MCF 10A (cell line): Measurements from ENCODE around the gene FZD1. TPM values are rescaled to one million over a fixed set of nuclear protein-coding genes. Genes with fewer than 3 reads are reported as not detected.
A peak's percentile ranks its signal among the peaks of the same experiment; 100 is the strongest.

ENCODE experiments used
- BruUV-seq: library from RNA; stranded (reverse); fragments of 400-500 nt; replicated peaks from 2 replicates; lab custom pipeline; 2021; lab: Mats Ljungman, UMichigan
- CTCF ChIA-PET: fragments of 300-600 bp; sonication (Branson Sonifier 250); formaldehyde crosslinking; extraction: SDS; loops from one replicate; lab custom pipeline; 2021; ENCODE audit warnings: antibody characterized with exemption, inconsistent platforms; lab: Yijun Ruan, JAX
- POLR2A ChIA-PET: fragments of 300-600, 350-650 bp; sonication (Branson Sonifier 250); formaldehyde crosslinking; extraction: SDS; loops from one replicate; lab custom pipeline; 2020; ENCODE audit warnings: antibody characterized with exemption, inconsistent platforms; lab: Yijun Ruan, JAX
- DNase-seq: peaks from one replicate; pipeline ENCODE4 v3.0.0-alpha.2; 2018; ENCODE audit not compliant: unreplicated experiment
- H3K27ac Mint-ChIP-seq: one replicate; pipeline ENCODE4 v1.8.0; 2022; ENCODE audit warnings: mild to moderate bottlenecking, low read depth, mixed read lengths; ENCODE audit not compliant: unreplicated experiment
- H3K27me3 Mint-ChIP-seq: one replicate; pipeline ENCODE4 v1.8.0; 2022; ENCODE audit warnings: mixed read lengths; ENCODE audit not compliant: insufficient read depth, unreplicated experiment
- H3K36me3 Mint-ChIP-seq: one replicate; pipeline ENCODE4 v1.8.0; 2022; ENCODE audit warnings: mild to moderate bottlenecking, moderate library complexity, mixed read lengths; ENCODE audit not compliant: insufficient read depth, unreplicated experiment
- H3K4me1 Mint-ChIP-seq: one replicate; pipeline ENCODE4 v1.8.0; 2022; ENCODE audit warnings: mixed read lengths; ENCODE audit not compliant: insufficient read depth, unreplicated experiment
- H3K4me3 Mint-ChIP-seq: one replicate; pipeline ENCODE4 v1.8.0; 2022; ENCODE audit warnings: mild to moderate bottlenecking, moderate library complexity, mixed read lengths; ENCODE audit not compliant: unreplicated experiment
- H3K9me3 Mint-ChIP-seq: one replicate; pipeline ENCODE4 v1.8.0; 2022; ENCODE audit warnings: mixed read lengths; ENCODE audit not compliant: unreplicated experiment
- intact Hi-C: fragments of 100-400 bp; cut with micrococcal nuclease; formaldehyde crosslinking; loops from 2 replicates; pipeline ENCODE4 v1.14.1; 2022
- total RNA-seq: library from RNA; stranded (reverse); gene quantifications from 2 replicates; pipeline ENCODE4 v1.2.3, GENCODE V29; 2022
- TF ChIP-seq, protein P1 (sequence below): fragments of 200-600 bp; IDR thresholded peaks from one replicate; pipeline ENCODE4 v1.8.0; 2022; ENCODE audit warnings: antibody characterized with exemption, mild to moderate bottlenecking; ENCODE audit not compliant: unreplicated experiment

FZD1 gene
- total RNA-seq, 1 experiment from 2014 or later = 3.3 TPM

DNA sequence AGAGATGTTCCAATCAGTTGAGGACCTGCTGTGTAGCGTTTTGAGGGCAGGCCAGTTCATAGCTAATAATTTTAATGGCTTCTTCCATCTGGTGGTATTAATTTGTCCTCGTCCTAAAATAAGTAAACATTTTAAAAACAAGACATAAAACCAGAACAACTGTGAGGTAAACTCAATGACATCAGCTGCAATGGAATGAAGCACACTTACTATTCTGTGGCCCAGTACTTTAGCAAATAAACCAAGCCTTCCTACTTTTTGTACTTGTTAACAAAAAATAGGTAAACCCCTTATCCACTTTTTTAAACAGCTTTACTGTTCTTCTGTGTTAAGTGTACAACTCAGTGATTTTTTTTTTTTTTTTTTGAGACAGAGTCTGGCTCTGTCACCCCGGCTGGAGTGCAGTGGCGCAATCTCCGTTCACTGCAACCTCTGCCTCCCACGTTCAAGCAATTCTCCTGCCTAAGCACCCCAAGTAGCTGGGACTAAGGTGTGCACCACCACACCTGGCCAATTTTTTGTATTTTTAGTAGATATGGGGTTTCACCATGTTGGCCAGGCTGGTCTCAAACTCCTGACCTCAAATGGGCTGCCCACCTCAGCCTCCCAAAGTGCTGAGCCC, 28.9 kb upstream of the FZD1 start:
- TF ChIP-seq, protein P1, sequence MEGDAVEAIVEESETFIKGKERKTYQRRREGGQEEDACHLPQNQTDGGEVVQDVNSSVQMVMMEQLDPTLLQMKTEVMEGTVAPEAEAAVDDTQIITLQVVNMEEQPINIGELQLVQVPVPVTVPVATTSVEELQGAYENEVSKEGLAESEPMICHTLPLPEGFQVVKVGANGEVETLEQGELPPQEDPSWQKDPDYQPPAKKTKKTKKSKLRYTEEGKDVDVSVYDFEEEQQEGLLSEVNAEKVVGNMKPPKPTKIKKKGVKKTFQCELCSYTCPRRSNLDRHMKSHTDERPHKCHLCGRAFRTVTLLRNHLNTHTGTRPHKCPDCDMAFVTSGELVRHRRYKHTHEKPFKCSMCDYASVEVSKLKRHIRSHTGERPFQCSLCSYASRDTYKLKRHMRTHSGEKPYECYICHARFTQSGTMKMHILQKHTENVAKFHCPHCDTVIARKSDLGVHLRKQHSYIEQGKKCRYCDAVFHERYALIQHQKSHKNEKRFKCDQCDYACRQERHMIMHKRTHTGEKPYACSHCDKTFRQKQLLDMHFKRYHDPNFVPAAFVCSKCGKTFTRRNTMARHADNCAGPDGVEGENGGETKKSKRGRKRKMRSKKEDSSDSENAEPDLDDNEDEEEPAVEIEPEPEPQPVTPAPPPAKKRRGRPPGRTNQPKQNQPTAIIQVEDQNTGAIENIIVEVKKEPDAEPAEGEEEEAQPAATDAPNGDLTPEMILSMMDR = no peak
- ChIA-PET CTCF (no interaction called here), POLR2A (interaction anchor here (0.5 kb wide), 1 partner anchor 432 kb away, joined by 3 read pairs; no protein-coding TSS in a partner anchor)
- no TSS peak for BruUV-seq
- Mint-ChIP-seq H3K27ac (no peak overlapping the region), H3K9me3 (no peaks in the 10 kb centered on the region), H3K27me3 (no peaks in the 10 kb centered on the region), H3K36me3 (peaks cover 6% of the 10 kb centered on the region), H3K4me1 (peaks cover 14% of the 10 kb centered on the region), H3K4me3 (no peak overlapping the region)
- intact Hi-C loops = no loop called here
- DNase-seq = no peak

DNA sequence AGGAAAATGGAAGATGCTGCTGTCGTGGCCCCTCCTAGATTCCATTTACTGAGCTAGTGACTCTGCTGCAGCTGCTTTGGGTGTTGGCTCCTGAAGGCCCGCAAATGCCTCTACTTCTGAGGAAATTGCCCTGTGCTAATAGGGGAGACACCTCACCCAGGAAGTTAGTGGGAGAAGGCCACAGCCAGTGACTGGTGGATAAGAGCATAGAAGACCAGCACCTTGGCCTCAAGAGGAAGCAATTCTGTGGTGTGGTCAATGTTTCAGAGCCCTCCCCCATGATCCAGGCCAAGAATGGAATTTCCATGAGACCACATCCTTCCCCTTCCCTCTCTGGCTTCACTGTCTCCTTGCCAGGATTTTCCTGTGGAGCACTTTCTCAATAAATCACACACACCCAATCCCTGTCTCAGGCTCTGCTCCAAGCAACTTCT, 25.0 kb upstream of the FZD1 start:
- ChIA-PET CTCF (interaction anchor here (2.6 kb wide), 1 partner anchor 149 kb away, joined by 12 read pairs; no protein-coding TSS in a partner anchor), POLR2A (interaction anchor here (0.8 to 1.6 kb wide), 2 partner anchors 10 to 74 kb away, joined by 3 to 13 read pairs; no protein-coding TSS in a partner anchor)
- H3K4me1 Mint-ChIP-seq = peaks cover 34% of the 10 kb centered on the region
- no peaks in the 10 kb centered on the region for H3K9me3 Mint-ChIP-seq
- DNase-seq = peak; percentile 81
- intact Hi-C loops = no loop called here
- H3K36me3 Mint-ChIP-seq = no peaks in the 10 kb centered on the region
- no TSS peak for BruUV-seq
- H3K27ac Mint-ChIP-seq = peak overlapping the region; percentile 89
- peak overlapping the region; percentile 20 for H3K4me3 Mint-ChIP-seq
- no peaks in the 10 kb centered on the region for H3K27me3 Mint-ChIP-seq
- TF ChIP-seq, protein P1 = no peak

DNA sequence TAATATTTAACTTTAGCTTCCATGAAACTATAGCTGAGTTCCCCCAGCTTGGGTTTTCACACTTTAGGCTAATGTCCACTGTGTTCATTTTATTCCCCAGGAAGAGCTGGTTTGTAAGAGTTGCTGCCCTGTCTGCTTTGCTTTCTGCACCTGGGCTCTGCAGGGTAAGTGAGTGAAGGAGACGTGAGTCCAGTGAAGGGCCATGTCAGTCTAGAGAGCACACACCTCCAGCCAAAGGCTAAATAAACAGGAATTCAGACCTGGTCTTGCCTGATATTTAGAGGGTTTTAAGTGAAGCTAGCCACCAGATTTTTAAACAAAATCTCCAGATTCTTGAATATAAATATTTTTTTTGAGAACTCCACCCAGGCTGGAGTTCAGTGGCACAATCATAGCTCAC, 24.5 kb upstream of the FZD1 start:
- Mint-ChIP-seq H3K4me1 (peaks cover 39% of the 10 kb centered on the region), H3K4me3 (peak overlapping the region; percentile 20), H3K9me3 (no peaks in the 10 kb centered on the region), H3K36me3 (no peaks in the 10 kb centered on the region), H3K27ac (peak overlapping the region; percentile 89), H3K27me3 (no peaks in the 10 kb centered on the region)
- BruUV-seq = no TSS peak
- ChIA-PET CTCF (interaction anchor here (0.8 to 2.6 kb wide), 6 partner anchors 10 to 150 kb away, joined by 3 to 12 read pairs (median 4); no protein-coding TSS in a partner anchor), POLR2A (interaction anchor here (1.6 kb wide), 1 partner anchor 10 kb away, joined by 13 read pairs; no protein-coding TSS in a partner anchor)
- TF ChIP-seq, protein P1 = no peak
- no peak for DNase-seq
- intact Hi-C loops = loop anchor here (5.0 kb wide), 1 partner anchor 72 kb away; no protein-coding TSS in a partner anchor

DNA sequence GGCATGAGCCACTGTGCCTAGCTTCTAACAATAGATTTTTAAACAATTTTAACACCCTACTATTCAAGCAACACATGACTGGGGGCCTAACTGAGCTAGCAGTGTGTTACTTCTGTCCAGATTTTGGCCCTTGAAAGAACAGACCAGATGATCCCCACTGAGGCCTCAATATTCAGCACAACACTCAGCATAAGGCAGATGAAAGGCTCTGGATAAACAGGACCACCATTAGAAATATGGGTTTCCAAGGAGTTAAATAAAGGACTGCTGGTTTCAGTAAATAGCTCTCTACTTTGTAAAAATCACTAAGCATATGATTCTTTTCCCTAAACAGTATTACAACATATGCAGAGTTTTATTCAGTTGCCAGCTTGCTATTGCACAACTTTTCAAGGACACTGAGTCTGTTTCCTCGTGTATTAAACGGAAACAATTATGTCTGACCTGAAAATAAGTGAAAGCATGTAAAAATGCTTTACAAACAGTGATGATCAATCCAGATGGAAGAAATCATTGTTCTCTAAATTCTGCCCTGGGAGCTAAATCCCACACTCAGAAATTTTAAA, 23.8 kb upstream of the FZD1 start:
- TF ChIP-seq, protein P1 = no peak
- peak; percentile 72 for DNase-seq
- ChIA-PET POLR2A (interaction anchor here (0.6 to 1.6 kb wide), 2 partner anchors 9 to 764 kb away, joined by 3 to 13 read pairs; no protein-coding TSS in a partner anchor), CTCF (interaction anchor here (0.6 to 2.6 kb wide), 10 partner anchors 9 to 895 kb away, joined by 3 to 12 read pairs (median 4); no protein-coding TSS in a partner anchor)
- H3K4me1 Mint-ChIP-seq = peaks cover 39% of the 10 kb centered on the region
- intact Hi-C loops = loop anchor here (5.0 kb wide), 1 partner anchor 73 kb away; no protein-coding TSS in a partner anchor
- no peaks in the 10 kb centered on the region for H3K27me3 Mint-ChIP-seq
- no TSS peak for BruUV-seq
- no peaks in the 10 kb centered on the region for H3K9me3 Mint-ChIP-seq
- H3K27ac Mint-ChIP-seq = peak overlapping the region; percentile 89
- H3K4me3 Mint-ChIP-seq = peak overlapping the region; percentile 35
- H3K36me3 Mint-ChIP-seq = no peaks in the 10 kb centered on the region
